ENCODE measurements around the gene CDK18. TPM values are rescaled to one million over a fixed set of nuclear protein-coding genes. Genes with fewer than 3 reads are reported as not detected.

The CDK18 gene
- total RNA-seq, 1 donor from 2014 or later, result 17.8 TPM

- Histone ChIP-seq H3K27ac (ENCODE audit: low read depth, low read length) (no peak overlapping the region), H3K27me3 (ENCODE audit: insufficient read depth, low read length) (peaks cover 47% of the 10 kb centered on the region), H3K79me2 (ENCODE audit: insufficient read depth, low read length) (no peaks in the 10 kb centered on the region), H3K9ac (ENCODE audit: low read length) (no peak overlapping the region), H3K4me3 (ENCODE audit: insufficient read depth, low read depth, low read length) (no peak overlapping the region), H4K20me1 (ENCODE audit: insufficient read depth, low read length) (no peaks in the 10 kb centered on the region), H3K4me1 (ENCODE audit: insufficient read depth, low read length) (no peaks in the 10 kb centered on the region), H3K36me3 (ENCODE audit: insufficient read depth, low read length) (no peaks in the 10 kb centered on the region), H3K9me3 (ENCODE audit: insufficient read depth, low read depth, low read length) (no peaks in the 10 kb centered on the region), H2AFZ (ENCODE audit: low read depth, low read length) (no peak overlapping the region), H3K4me2 (ENCODE audit: low read length) (no peak overlapping the region)
- TF ChIP-seq CTCF (IDR thresholded peaks at IDR 0.05; ENCODE audit: insufficient read depth, low read depth, low read length), result no peak
- no peak for TF ChIP-seq EZH2 (IDR thresholded peaks at IDR 0.05; ENCODE audit: insufficient read depth, low read length)
- FAIRE-seq (no peak), DNase-seq (ENCODE audit: low read depth) (no peak)
- Mint-ChIP-seq H3K4me1 (ENCODE audit: low read depth, unreplicated experiment) (no peaks in the 10 kb centered on the region), H3K9me3 (ENCODE audit: unreplicated experiment) (no peaks in the 10 kb centered on the region), H3K27me3 (ENCODE audit: low read depth, unreplicated experiment) (peaks cover 45% of the 10 kb centered on the region), H3K36me3 (ENCODE audit: low read depth, unreplicated experiment) (no peaks in the 10 kb centered on the region), H3K4me3 (ENCODE audit: unreplicated experiment) (no peak overlapping the region), H3K27ac (ENCODE audit: unreplicated experiment) (no peak overlapping the region)
Measured at GRCh38 chr1:205465392-205465791, 39.1 kb upstream of the CDK18 start.

- no peak overlapping the region for H3K27ac ChIP-seq (ENCODE audit: low read depth, low read length)
- peaks cover 43% of the 10 kb centered on the region for H3K27me3 ChIP-seq (ENCODE audit: insufficient read depth, low read length)
- H2AFZ ChIP-seq (ENCODE audit: low read depth, low read length), result no peak overlapping the region
- Mint-ChIP-seq H3K27me3 (ENCODE audit: low read depth, unreplicated experiment) (peaks cover 40% of the 10 kb centered on the region), H3K4me3 (ENCODE audit: unreplicated experiment) (no peak overlapping the region), H3K4me1 (ENCODE audit: low read depth, unreplicated experiment) (no peaks in the 10 kb centered on the region), H3K36me3 (ENCODE audit: low read depth, unreplicated experiment) (no peaks in the 10 kb centered on the region), H3K9me3 (ENCODE audit: unreplicated experiment) (no peaks in the 10 kb centered on the region), H3K27ac (ENCODE audit: unreplicated experiment) (no peak overlapping the region)
- no peaks in the 10 kb centered on the region for H3K36me3 ChIP-seq (ENCODE audit: insufficient read depth, low read length)
- FAIRE-seq (no peak), DNase-seq (ENCODE audit: low read depth) (no peak)
- H3K4me2 ChIP-seq (ENCODE audit: low read length), result no peak overlapping the region
- H3K9ac ChIP-seq (ENCODE audit: low read length), result no peak overlapping the region
- no peak overlapping the region for H3K4me3 ChIP-seq (ENCODE audit: insufficient read depth, low read depth, low read length)
- H3K4me1 ChIP-seq (ENCODE audit: insufficient read depth, low read length), result no peaks in the 10 kb centered on the region
- TF ChIP-seq CTCF (IDR thresholded peaks at IDR 0.05; ENCODE audit: insufficient read depth, low read depth, low read length), result no peak
- TF ChIP-seq EZH2 (IDR thresholded peaks at IDR 0.05; ENCODE audit: insufficient read depth, low read length), result no peak
- no peaks in the 10 kb centered on the region for H4K20me1 ChIP-seq (ENCODE audit: insufficient read depth, low read length)
- no peaks in the 10 kb centered on the region for H3K79me2 ChIP-seq (ENCODE audit: insufficient read depth, low read length)
- H3K9me3 ChIP-seq (ENCODE audit: insufficient read depth, low read depth, low read length), result no peaks in the 10 kb centered on the region
Measured at GRCh38 chr1:205466595-205467220, 37.8 kb upstream of the CDK18 start.

- no peak overlapping the region for H2AFZ ChIP-seq (ENCODE audit: low read depth, low read length)
Measured at GRCh38 chr1:205470131-205470530, 34.3 kb upstream of the CDK18 start.

More at GRCh38 chr1:205470131-205470530, 34.3 kb upstream of the CDK18 start:
- DNase-seq (ENCODE audit: low read depth) (no peak), FAIRE-seq (no peak)
- Histone ChIP-seq H3K36me3 (ENCODE audit: insufficient read depth, low read length) (no peaks in the 10 kb centered on the region), H3K9me3 (ENCODE audit: insufficient read depth, low read depth, low read length) (peaks cover 4% of the 10 kb centered on the region), H3K9ac (ENCODE audit: low read length) (no peak overlapping the region), H4K20me1 (ENCODE audit: insufficient read depth, low read length) (no peaks in the 10 kb centered on the region), H3K27me3 (ENCODE audit: insufficient read depth, low read length) (peaks cover 33% of the 10 kb centered on the region), H3K27ac (ENCODE audit: low read depth, low read length) (no peak overlapping the region), H3K4me3 (ENCODE audit: insufficient read depth, low read depth, low read length) (no peak overlapping the region), H3K79me2 (ENCODE audit: insufficient read depth, low read length) (no peaks in the 10 kb centered on the region), H3K4me1 (ENCODE audit: insufficient read depth, low read length) (no peaks in the 10 kb centered on the region), H3K4me2 (ENCODE audit: low read length) (no peak overlapping the region)
- TF ChIP-seq CTCF (IDR thresholded peaks at IDR 0.05; ENCODE audit: insufficient read depth, low read depth, low read length) (no peak), EZH2 (IDR thresholded peaks at IDR 0.05; ENCODE audit: insufficient read depth, low read length) (no peak)
- no peak overlapping the region for H3K27ac Mint-ChIP-seq (ENCODE audit: unreplicated experiment)
- no peaks in the 10 kb centered on the region for H3K36me3 Mint-ChIP-seq (ENCODE audit: low read depth, unreplicated experiment)
- no peak overlapping the region for H3K4me3 Mint-ChIP-seq (ENCODE audit: unreplicated experiment)
- peaks cover 6% of the 10 kb centered on the region for H3K9me3 Mint-ChIP-seq (ENCODE audit: unreplicated experiment)
- H3K4me1 Mint-ChIP-seq (ENCODE audit: low read depth, unreplicated experiment), result no peaks in the 10 kb centered on the region
- H3K27me3 Mint-ChIP-seq (ENCODE audit: low read depth, unreplicated experiment), result peaks cover 59% of the 10 kb centered on the region

Measured in astrocyte (in vitro differentiated cells and primary cell).